OCI-LY1 (cell line): ENCODE data around the gene ECM1.

ENCODE experiments used
- H2AFZ ChIP-seq: fragments of 200-600 bp; sonication (generic), shearing (Covaris generic); 2 replicates; pipeline ENCODE4 v1.6.0; 2014; ENCODE audit warnings: antibody characterized with exemption, mild to moderate bottlenecking, low read length
- H3F3A ChIP-seq: fragments of 200-600 bp; sonication (generic), shearing (Covaris generic); 2 replicates; pipeline ENCODE4 v1.6.0; 2014; ENCODE audit warnings: mild to moderate bottlenecking, antibody characterized with exemption, low read length, moderate library complexity; ENCODE audit not compliant: insufficient read depth
- H3K27ac ChIP-seq: fragments of 200-600 bp; sonication (generic); 2 replicates; pipeline ENCODE4 v1.5.1; 2014; ENCODE audit warnings: low read length, mixed run types, mild to moderate bottlenecking, low read depth; ENCODE audit not compliant: poor library complexity, severe bottlenecking
- H3K27me3 ChIP-seq: fragments of 200-600 bp; sonication (generic); 2 replicates; pipeline ENCODE4 v1.6.0; 2014; ENCODE audit warnings: antibody characterized with exemption, mild to moderate bottlenecking, low read length, moderate library complexity; ENCODE audit not compliant: insufficient read depth
- H3K36me3 ChIP-seq: fragments of 200-600 bp; sonication (generic); 2 replicates; pipeline ENCODE4 v1.6.1; 2014; ENCODE audit warnings: mild to moderate bottlenecking, antibody characterized with exemption, low read length, moderate library complexity, mixed read lengths; ENCODE audit not compliant: insufficient read depth
- H3K4me1 ChIP-seq: fragments of 200-600 bp; sonication (generic); 2 replicates; pipeline ENCODE4 v1.5.1; 2014; ENCODE audit warnings: mild to moderate bottlenecking, low read length, moderate library complexity; ENCODE audit not compliant: insufficient read depth, severe bottlenecking
- H3K4me2 ChIP-seq: fragments of 200-600 bp; sonication (generic), shearing (Covaris generic); 2 replicates; pipeline ENCODE4 v1.6.1; 2014; ENCODE audit warnings: low read length
- H3K4me3 ChIP-seq: fragments of 200-600 bp; sonication (generic); 2 replicates; pipeline ENCODE4 v1.5.1; 2014; ENCODE audit warnings: low read length, low read depth, mild to moderate bottlenecking, mixed read lengths; ENCODE audit not compliant: poor library complexity, severe bottlenecking
- H3K79me2 ChIP-seq: fragments of 200-600 bp; shearing (Covaris generic); 2 replicates; pipeline ENCODE4 v1.6.1; 2016; ENCODE audit warnings: mixed run types, low read length, mixed read lengths; ENCODE audit not compliant: insufficient read depth
- H3K9ac ChIP-seq: fragments of 200-600 bp; sonication (generic), shearing (Covaris generic); 2 replicates; pipeline ENCODE4 v1.6.1; 2014; ENCODE audit warnings: mild to moderate bottlenecking, low read length, mixed read lengths
- H3K9me2 ChIP-seq: fragments of 200-600 bp; sonication (generic), shearing (Covaris generic); 2 replicates; pipeline ENCODE4 v1.6.1; 2014; ENCODE audit warnings: low read depth, mild to moderate bottlenecking, low read length, mixed read lengths
- H3K9me3 ChIP-seq: fragments of 200-600 bp; shearing (Covaris generic); 2 replicates; pipeline ENCODE4 v1.6.1; 2014; ENCODE audit warnings: low read length, mixed read lengths
- H4K20me1 ChIP-seq: fragments of 200-600 bp; sonication (generic), shearing (Covaris generic); 2 replicates; pipeline ENCODE4 v1.6.0; 2016; ENCODE audit warnings: mild to moderate bottlenecking, low read length; ENCODE audit not compliant: insufficient read depth
- CTCF ChIP-seq: fragments of 200-600 bp; sonication (generic), shearing (Covaris generic); IDR thresholded peaks from 2 replicates; pipeline ENCODE4 v1.5.1; 2017; ENCODE audit warnings: mild to moderate bottlenecking, antibody characterized with exemption, low read length, moderate library complexity, mixed read lengths
- EZH2 ChIP-seq: fragments of 200-600 bp; sonication (generic), shearing (Covaris generic); IDR thresholded peaks from 2 replicates; pipeline ENCODE4 v1.8.0; 2017; ENCODE audit warnings: borderline replicate concordance, mixed run types, mild to moderate bottlenecking, antibody characterized with exemption, low read length, moderate library complexity, mixed read lengths

ECM1 gene

DNA sequence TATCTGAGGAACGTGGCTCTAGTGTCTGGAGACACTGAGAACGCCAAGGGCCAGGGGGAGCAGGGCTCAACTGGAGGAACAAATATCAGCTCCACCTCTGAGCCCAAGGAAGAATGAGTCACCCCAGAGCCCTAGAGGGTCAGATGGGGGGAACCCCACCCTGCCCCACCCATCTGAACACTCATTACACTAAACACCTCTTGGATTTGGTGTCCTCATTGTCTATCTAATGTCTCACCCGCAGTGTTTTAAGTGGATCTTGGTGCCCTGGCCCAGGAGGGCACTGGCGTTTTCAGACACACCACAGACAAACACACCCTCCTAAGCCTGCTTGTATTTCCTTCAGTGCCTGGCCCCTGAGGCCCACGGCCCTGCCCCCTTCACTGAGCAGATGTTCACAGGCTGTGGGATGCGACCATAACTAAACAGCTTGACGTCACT, 5.5 kb downstream of the ECM1 start:
- no peak overlapping the region for H3K4me3 ChIP-seq
- no peak overlapping the region for H2AFZ ChIP-seq
- no peaks in the 10 kb centered on the region for H3K79me2 ChIP-seq
- no peak overlapping the region for H3K9ac ChIP-seq
- H3K27me3 ChIP-seq = no peaks in the 10 kb centered on the region
- H3K36me3 ChIP-seq = no peaks in the 10 kb centered on the region; the same call in 1 of the 2 replicates
- no peaks in the 10 kb centered on the region for H3F3A ChIP-seq
- no peaks in the 10 kb centered on the region for H4K20me1 ChIP-seq
- H3K4me1 ChIP-seq = peaks cover 18% of the 10 kb centered on the region
- no peaks in the 10 kb centered on the region for H3K9me2 ChIP-seq
- no peak overlapping the region for H3K4me2 ChIP-seq
- no peak overlapping the region for H3K27ac ChIP-seq
- no peaks in the 10 kb centered on the region for H3K9me3 ChIP-seq
- TF ChIP-seq EZH2 (no peak), CTCF (no peak)

DNA sequence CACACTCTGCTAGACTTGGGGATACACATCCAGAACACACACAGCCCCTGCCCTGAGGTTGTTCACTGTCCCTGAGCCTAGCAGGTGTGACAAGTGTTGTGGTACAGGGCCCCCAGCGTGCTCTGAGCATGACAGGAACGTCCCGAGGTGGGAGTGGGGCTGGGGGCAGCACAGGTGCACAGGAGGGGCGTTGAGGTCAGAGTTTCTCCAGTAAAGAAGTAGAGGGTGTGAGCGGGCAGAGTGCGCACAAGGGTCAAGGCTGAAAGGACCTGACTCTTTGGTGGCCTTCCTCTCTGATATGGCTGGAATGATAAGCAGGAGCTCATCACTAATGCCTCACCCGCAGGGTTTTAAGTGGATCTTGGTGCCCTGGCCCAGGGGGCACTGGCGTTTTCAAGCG, 6.4 kb downstream of the ECM1 start:
- no peak overlapping the region for H2AFZ ChIP-seq

GRCh38 chr1:150514913-150515327, 7.0 kb downstream of the ECM1 start:
- H3K4me1 ChIP-seq = peaks cover 18% of the 10 kb centered on the region
- peak overlapping the region; percentile 65 for H3K4me3 ChIP-seq
- H3K27me3 ChIP-seq = no peaks in the 10 kb centered on the region
- H3K9me3 ChIP-seq = no peaks in the 10 kb centered on the region
- H3K4me2 ChIP-seq = peak overlapping the region; percentile 77
- no peak overlapping the region for H3K27ac ChIP-seq
- H3F3A ChIP-seq = no peaks in the 10 kb centered on the region
- H4K20me1 ChIP-seq = no peaks in the 10 kb centered on the region
- no peaks in the 10 kb centered on the region; the same call in 1 of the 2 replicates for H3K36me3 ChIP-seq
- TF ChIP-seq EZH2 = no peak
- TF ChIP-seq CTCF = no peak
- H3K79me2 ChIP-seq = no peaks in the 10 kb centered on the region
- peak overlapping the region; percentile 56 for H3K9ac ChIP-seq
- H3K9me2 ChIP-seq = no peaks in the 10 kb centered on the region
- peak overlapping the region; percentile 11; the same call in 1 of the 2 replicates for H2AFZ ChIP-seq

More for the DNA sequence above, 6.4 kb downstream of the ECM1 start:
- no peaks in the 10 kb centered on the region for H3K27me3 ChIP-seq
- no peaks in the 10 kb centered on the region for H4K20me1 ChIP-seq
- H3K4me1 ChIP-seq = peaks cover 18% of the 10 kb centered on the region
- no peak overlapping the region for H3K9ac ChIP-seq
- no peak for TF ChIP-seq EZH2
- no peak for TF ChIP-seq CTCF
- no peaks in the 10 kb centered on the region for H3K9me3 ChIP-seq
- no peak overlapping the region for H3K27ac ChIP-seq
- 0 out of 2 replicates have a peak overlapping the region, but pooled peaks have one; percentile 77 for H3K4me2 ChIP-seq
- H3K79me2 ChIP-seq = no peaks in the 10 kb centered on the region
- no peak overlapping the region for H3K4me3 ChIP-seq
- H3F3A ChIP-seq = no peaks in the 10 kb centered on the region
- no peaks in the 10 kb centered on the region; the same call in 1 of the 2 replicates for H3K36me3 ChIP-seq
- no peaks in the 10 kb centered on the region for H3K9me2 ChIP-seq
